ENCODE measurements around the gene INPP4B. TPM values are rescaled to one million over a fixed set of nuclear protein-coding genes. Genes with fewer than 3 reads are reported as not detected.

INPP4B gene
- total RNA-seq, 1 experiment from 2014 or later, result 41.0 TPM

DNA sequence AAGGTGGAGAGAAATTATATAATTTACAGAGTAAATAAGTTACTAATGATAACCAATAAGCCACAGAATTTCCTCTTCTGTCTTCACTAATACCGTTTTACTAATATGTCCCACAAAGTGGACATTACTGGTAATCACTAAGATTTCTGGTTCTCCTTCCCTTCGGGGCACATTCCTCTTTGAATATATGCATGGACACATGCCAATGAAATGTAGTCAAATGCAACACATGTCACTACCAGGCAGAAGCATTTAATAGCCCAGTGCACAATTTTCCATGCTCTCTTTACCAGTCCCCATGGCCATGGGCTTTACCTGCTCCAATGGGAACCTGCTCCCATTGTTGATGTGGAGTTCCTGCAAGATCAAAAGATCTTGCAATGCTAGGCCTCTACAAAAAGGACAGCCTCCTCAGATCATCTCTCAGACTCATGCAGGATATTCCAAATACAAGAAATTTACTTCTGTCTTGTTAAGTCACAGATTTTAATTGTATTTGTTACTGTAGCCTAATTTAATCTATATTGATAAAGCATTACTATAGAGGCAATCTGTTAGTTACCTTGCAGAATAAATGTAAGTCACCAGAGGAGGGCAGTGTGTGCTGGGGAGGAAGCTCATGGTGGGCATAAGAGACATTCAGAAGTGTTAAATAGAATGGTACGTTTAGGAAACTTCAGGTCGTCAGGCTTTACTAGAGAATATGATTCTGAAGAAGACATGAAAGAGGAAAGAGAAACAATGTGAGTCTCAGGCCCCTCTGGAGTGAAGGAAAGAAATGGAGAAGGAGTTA, 37.1 kb upstream of the INPP4B start:
- Histone ChIP-seq H3K9me2 (replicated peaks; ENCODE audit: low read length) (no peaks in the 10 kb centered on the region), H3K79me2 (ENCODE audit: low read length) (no peaks in the 10 kb centered on the region), H3F3A (ENCODE audit: low read length, unreplicated experiment) (no peaks in the 10 kb centered on the region), H3K4me2 (ENCODE audit: low read length) (no peak overlapping the region), H3K4me3 (ENCODE audit: low read length) (no peak overlapping the region), H3K4me1 (ENCODE audit: insufficient read depth, low read length) (no peaks in the 10 kb centered on the region), H3K9me3 (ENCODE audit: low read length) (no peaks in the 10 kb centered on the region), H3K9ac (ENCODE audit: low read length) (no peak overlapping the region), H4K20me1 (ENCODE audit: low read length) (no peaks in the 10 kb centered on the region), H3K27ac (ENCODE audit: low read length) (no peak overlapping the region), H3K36me3 (ENCODE audit: low read depth, low read length) (no peaks in the 10 kb centered on the region), H3K27me3 (ENCODE audit: low read length) (peaks cover 41% of the 10 kb centered on the region), H2AFZ (ENCODE audit: low read length) (no peak overlapping the region)
- intact Hi-C loops (cut with micrococcal nuclease), result no loop called here
- CTCF ChIA-PET, result interaction anchor here (0.6 kb wide), 1 partner anchor 178 kb away, joined by 3 read pairs; no protein-coding TSS in a partner anchor
- TF ChIP-seq EZH2phosphoT487 (IDR thresholded peaks at IDR 0.05; ENCODE audit: borderline replicate concordance, low read length) (no peak), CTCF (conservative IDR thresholded peaks at IDR 0.05; ENCODE audit: low read depth, low read length) (peak; percentile 70)
- DNase-seq (peak; percentile 23), ATAC-seq (0 out of 2 replicates have a peak, but pooled peaks have one; percentile 29)
- BruUV-seq (replicated peaks), result no TSS peak
- POLR2A ChIA-PET (ENCODE audit: unreplicated experiment), result interaction anchor here (0.7 kb wide), 1 partner anchor 1025 kb away, joined by 5 read pairs; no protein-coding TSS in a partner anchor

- ChIA-PET POLR2A (ENCODE audit: unreplicated experiment) (no interaction called here), CTCF (interaction anchor here (0.7 kb wide), 1 partner anchor 199 kb away, joined by 7 read pairs; no protein-coding TSS in a partner anchor)
- DNase-seq, result no peak
- H3K4me1 ChIP-seq (ENCODE audit: insufficient read depth, low read length), result no peaks in the 10 kb centered on the region
- no peak overlapping the region for H3K4me3 ChIP-seq (ENCODE audit: low read length)
- no peaks in the 10 kb centered on the region for H3K9me3 ChIP-seq (ENCODE audit: low read length)
- H3K79me2 ChIP-seq (ENCODE audit: low read length), result no peaks in the 10 kb centered on the region
- H3K4me2 ChIP-seq (ENCODE audit: low read length), result no peak overlapping the region
- H3F3A ChIP-seq (ENCODE audit: low read length, unreplicated experiment), result no peaks in the 10 kb centered on the region
- no peak overlapping the region for H3K27ac ChIP-seq (ENCODE audit: low read length)
- no peaks in the 10 kb centered on the region for H4K20me1 ChIP-seq (ENCODE audit: low read length)
- TF ChIP-seq CTCF (conservative IDR thresholded peaks at IDR 0.05; ENCODE audit: low read depth, low read length), result no peak
- TF ChIP-seq EZH2 (IDR thresholded peaks at IDR 0.05; ENCODE audit: low read length, unreplicated experiment), result no peak
- no peak for TF ChIP-seq EZH2phosphoT487 (IDR thresholded peaks at IDR 0.05; ENCODE audit: borderline replicate concordance, low read length)
- no peaks in the 10 kb centered on the region for H3K9me2 ChIP-seq (replicated peaks; ENCODE audit: low read length)
- no peak overlapping the region for H2AFZ ChIP-seq (ENCODE audit: low read length)
- peaks cover 31% of the 10 kb centered on the region for H3K27me3 ChIP-seq (ENCODE audit: low read length)
- no peaks in the 10 kb centered on the region for H3K36me3 ChIP-seq (ENCODE audit: low read depth, low read length)
- peak; percentile 15; the same call in 1 of the 2 replicates for ATAC-seq
- intact Hi-C loops (cut with micrococcal nuclease), result no loop called here
- no TSS peak for BruUV-seq (replicated peaks)
- H3K9ac ChIP-seq (ENCODE audit: low read length), result no peak overlapping the region
Measured at GRCh38 chr4:142882159-142882558, 36.1 kb upstream of the INPP4B start.

GRCh38 chr4:142881331-142881730, 35.2 kb upstream of the INPP4B start:
- BruUV-seq (replicated peaks), result no TSS peak
- H2AFZ ChIP-seq (ENCODE audit: low read length), result no peak overlapping the region
- no peak overlapping the region for H3K9ac ChIP-seq (ENCODE audit: low read length)
- no peaks in the 10 kb centered on the region for H3K36me3 ChIP-seq (ENCODE audit: low read depth, low read length)
- no peak for ATAC-seq
- H3K9me2 ChIP-seq (replicated peaks; ENCODE audit: low read length), result no peaks in the 10 kb centered on the region
- H3K27ac ChIP-seq (ENCODE audit: low read length), result no peak overlapping the region
- no peak for TF ChIP-seq CTCF (conservative IDR thresholded peaks at IDR 0.05; ENCODE audit: low read depth, low read length)
- TF ChIP-seq EZH2 (IDR thresholded peaks at IDR 0.05; ENCODE audit: low read length, unreplicated experiment), result no peak
- TF ChIP-seq EZH2phosphoT487 (IDR thresholded peaks at IDR 0.05; ENCODE audit: borderline replicate concordance, low read length), result no peak
- H3K4me1 ChIP-seq (ENCODE audit: insufficient read depth, low read length), result no peaks in the 10 kb centered on the region
- H3K4me3 ChIP-seq (ENCODE audit: low read length), result no peak overlapping the region
- POLR2A ChIA-PET (ENCODE audit: unreplicated experiment), result no interaction called here
- no peaks in the 10 kb centered on the region for H3K9me3 ChIP-seq (ENCODE audit: low read length)
- no peaks in the 10 kb centered on the region for H4K20me1 ChIP-seq (ENCODE audit: low read length)
- no peak overlapping the region for H3K4me2 ChIP-seq (ENCODE audit: low read length)
- no peak for DNase-seq
- no peaks in the 10 kb centered on the region for H3F3A ChIP-seq (ENCODE audit: low read length, unreplicated experiment)
- no peaks in the 10 kb centered on the region for H3K79me2 ChIP-seq (ENCODE audit: low read length)
- peaks cover 24% of the 10 kb centered on the region for H3K27me3 ChIP-seq (ENCODE audit: low read length)
- CTCF ChIA-PET, result interaction anchor here (0.7 kb wide), 1 partner anchor 149 kb away, joined by 4 read pairs; no protein-coding TSS in a partner anchor
- intact Hi-C loops (cut with micrococcal nuclease), result no loop called here

Data from PC-3 (cell line).